CD4-positive, alpha-beta T cell treated with Interleukin-17A for 1 hour (primary cell): ENCODE data around the gene CXADR.

Source experiments
- DNase-seq: peaks from one replicate; pipeline ENCODE4 v3.0.0-alpha.2; 2020

The CXADR gene

GRCh38 chr21:17610911-17611310 is 98.1 kb downstream of the CXADR start:
- DNase-seq: no peak

GRCh38 chr21:17611414-17612022 is 98.7 kb downstream of the CXADR start:
- DNase-seq: peak; percentile 86

GRCh38 chr21:17612023-17612564 is 99.3 kb downstream of the CXADR start:
- peak; percentile 21 for DNase-seq

- DNase-seq: peak; percentile 87
Observed at GRCh38 chr21:17612565-17613241, 99.9 kb downstream of the CXADR start, which contains the start of gene BTG3. TSS of gene BTG3 (minus strand) at chr21:17612901. CDS start at chr21:17609144, 3,757 bp downstream.

- no peak for DNase-seq
Observed at GRCh38 chr21:17613242-17613676, 100.4 kb downstream of the CXADR start.

GRCh38 chr21:17616831-17617230 is 104.0 kb downstream of the CXADR start:
- no peak for DNase-seq

GRCh38 chr21:17622018-17622417 is 109.2 kb downstream of the CXADR start:
- DNase-seq: no peak

GRCh38 chr21:17631195-17631594 is 118.4 kb downstream of the CXADR start:
- DNase-seq: no peak

GRCh38 chr21:17636711-17637110 is 123.9 kb downstream of the CXADR start:
- DNase-seq: no peak

- DNase-seq: no peak
Observed at GRCh38 chr21:17640821-17641220, 128.0 kb downstream of the CXADR start.
